Esophagus muscularis mucosa (tissue), 3 donors: ENCODE results near the gene DNAJC9.

Source experiments
- POLR2A ChIP-seq: fragments of 450-650 bp; IDR thresholded peaks from one replicate; pipeline ENCODE4 v1.6.1; 2017; ENCODE audit warnings: antibody characterized with exemption, moderate library complexity, mild to moderate bottlenecking, low read depth
- POLR2AphosphoS5 ChIP-seq, 2 donors: sonication (generic); formaldehyde crosslinking; IDR thresholded peaks; one replicate each; pipeline ENCODE4 v1.6.1; 2017; ENCODE audit warnings: antibody characterized with exemption in 2 of 2
- TF ChIP-seq, protein P1 (sequence below), 3 experiments: fragments of 200-600 bp in 2 of 3; fragments of 450-650 bp in 1 of 3; sonication (generic) in 2 of 3; IDR thresholded peaks; one replicate each; pipeline ENCODE4 v1.5.1; 2017 to 2019; ENCODE audit warnings: antibody characterized with exemption in 3 of 3, mild to moderate bottlenecking in 2 of 3, moderate library complexity in 1 of 3

DNA sequence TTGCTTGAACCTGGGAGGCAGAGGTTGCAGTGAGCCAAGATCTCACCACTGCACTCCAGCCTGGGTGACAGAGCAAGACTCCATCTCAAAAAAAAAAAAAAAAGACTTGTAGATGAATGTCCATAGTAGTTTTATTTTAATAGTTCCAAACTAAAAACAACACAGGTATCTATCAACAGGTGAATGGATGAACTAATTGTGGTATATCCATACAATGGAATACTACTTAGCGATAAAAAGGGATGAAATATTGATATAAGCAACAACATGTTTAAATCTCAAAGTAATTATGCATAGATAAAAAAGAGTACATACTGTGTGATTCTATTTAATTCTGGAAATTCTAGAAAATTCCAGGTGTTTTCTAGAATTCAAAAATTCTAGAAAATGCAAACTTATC lies 42.9 kb upstream of the DNAJC9 start:
- TF ChIP-seq, protein P1, sequence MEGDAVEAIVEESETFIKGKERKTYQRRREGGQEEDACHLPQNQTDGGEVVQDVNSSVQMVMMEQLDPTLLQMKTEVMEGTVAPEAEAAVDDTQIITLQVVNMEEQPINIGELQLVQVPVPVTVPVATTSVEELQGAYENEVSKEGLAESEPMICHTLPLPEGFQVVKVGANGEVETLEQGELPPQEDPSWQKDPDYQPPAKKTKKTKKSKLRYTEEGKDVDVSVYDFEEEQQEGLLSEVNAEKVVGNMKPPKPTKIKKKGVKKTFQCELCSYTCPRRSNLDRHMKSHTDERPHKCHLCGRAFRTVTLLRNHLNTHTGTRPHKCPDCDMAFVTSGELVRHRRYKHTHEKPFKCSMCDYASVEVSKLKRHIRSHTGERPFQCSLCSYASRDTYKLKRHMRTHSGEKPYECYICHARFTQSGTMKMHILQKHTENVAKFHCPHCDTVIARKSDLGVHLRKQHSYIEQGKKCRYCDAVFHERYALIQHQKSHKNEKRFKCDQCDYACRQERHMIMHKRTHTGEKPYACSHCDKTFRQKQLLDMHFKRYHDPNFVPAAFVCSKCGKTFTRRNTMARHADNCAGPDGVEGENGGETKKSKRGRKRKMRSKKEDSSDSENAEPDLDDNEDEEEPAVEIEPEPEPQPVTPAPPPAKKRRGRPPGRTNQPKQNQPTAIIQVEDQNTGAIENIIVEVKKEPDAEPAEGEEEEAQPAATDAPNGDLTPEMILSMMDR (IDR thresholded peaks at IDR 0.05), result no peak
- TF ChIP-seq POLR2AphosphoS5 (IDR thresholded peaks at IDR 0.05), result no peak
- TF ChIP-seq POLR2A, result no peak
